Adipose tissue (tissue), 3 donors: ENCODE data around the gene TMPRSS3. TPM values are rescaled to one million over a fixed set of nuclear protein-coding genes. Genes with fewer than 3 reads are reported as not detected.

ENCODE experiments used
- H3K27ac ChIP-seq: one replicate; pipeline ENCODE4 v1.5.1; 2013; ENCODE audit warnings: low read depth, low read length
- WGBS, 3 donors: extraction: QIAGEN DNeasy Blood & Tissue Kit; methylation state at CpG; one replicate each; pipeline ENCODE4 v1.1.7; 2013; 5-methylcytosine and 5-hydroxymethylcytosine counted together
- polyA plus RNA-seq, 3 donors: library from polyadenylated mRNA; stranded (reverse); fragments of 200-250 nt; gene quantifications; one replicate each; pipeline ENCODE4 v1.2.3, GENCODE V29; 2013
- donor health status: healthy with polysubstance abuse.
- donor health status: Bipolar disorder and iron deficiency.
- donor health status: healthy.

The TMPRSS3 gene
- polyA plus RNA-seq, 3 donors = 0.45 to 2.0 (median 0.59) TPM

GRCh38 chr21:42366292-42367010 is 29.4 kb downstream of the TMPRSS3 start, which contains the start of gene TFF1:
Gene TFF1, minus strand, starts transcription at chr21:42366535. Its CDS starts 40 bp downstream, at chr21:42366495.
- 77 to 85% (median 82%) methylated on average over 19 of the region's 19 CpGs for WGBS, 3 donors

GRCh38 chr21:42365770-42366169 is 30.1 kb downstream of the TMPRSS3 start:
- WGBS, 3 donors = 72 to 76% (median 75%) methylated on average over 6 of the region's 6 CpGs
- H3K27ac ChIP-seq = no peak overlapping the region

More at GRCh38 chr21:42366292-42367010, 29.4 kb downstream of the TMPRSS3 start, which contains the start of gene TFF1:
- no peak within 1 kb of the TSS for H3K27ac ChIP-seq

GRCh38 chr21:42364304-42364865 is 31.5 kb downstream of the TMPRSS3 start:
- 61 to 79% (median 65%) methylated on average over 13 of the region's 13 CpGs for WGBS, 3 donors
- no peak overlapping the region for H3K27ac ChIP-seq

- H3K27ac ChIP-seq = no peak overlapping the region
- WGBS, 3 donors = 55 to 64% (median 58%) methylated on average over 8 of the region's 8 CpGs
These were observed 32.5 kb downstream of the TMPRSS3 start for GRCh38 chr21:42363312-42363711.

GRCh38 chr21:42362700-42363099 is 33.2 kb downstream of the TMPRSS3 start:
- WGBS, 3 donors = 65 to 75% (median 66%) methylated on average over 9 of the region's 9 CpGs
- no peak overlapping the region for H3K27ac ChIP-seq

- no peak overlapping the region for H3K27ac ChIP-seq
- WGBS, 3 donors = 62 to 75% (median 73%) methylated on average over 12 of the region's 12 CpGs
These were observed 33.7 kb downstream of the TMPRSS3 start for GRCh38 chr21:42362198-42362597.

- no peak overlapping the region for H3K27ac ChIP-seq
- 28 to 43% (median 36%) methylated on average over 7 of the region's 7 CpGs for WGBS, 3 donors
These were observed 34.6 kb downstream of the TMPRSS3 start for GRCh38 chr21:42361286-42361685.

- WGBS, 3 donors = 63 to 73% (median 70%) methylated on average over 2 of the region's 2 CpGs
These were observed 35.5 kb downstream of the TMPRSS3 start for GRCh38 chr21:42360317-42360716.

GRCh38 chr21:42358937-42359336 is 36.9 kb downstream of the TMPRSS3 start:
- H3K27ac ChIP-seq = no peak overlapping the region
- 84 to 87% (median 84%) methylated on average over 13 of the region's 13 CpGs for WGBS, 3 donors

More at GRCh38 chr21:42360317-42360716, 35.5 kb downstream of the TMPRSS3 start:
- H3K27ac ChIP-seq = no peak overlapping the region

GRCh38 chr21:42358261-42358660 is 37.6 kb downstream of the TMPRSS3 start:
- WGBS, 3 donors = 91 to 96% (median 93%) methylated on average over 12 of the region's 12 CpGs
- H3K27ac ChIP-seq = no peak overlapping the region

- WGBS, 3 donors = 52 to 68% (median 68%) methylated on average over 3 of the region's 3 CpGs
These were observed 38.5 kb downstream of the TMPRSS3 start for GRCh38 chr21:42357307-42357706.

GRCh38 chr21:42356650-42357049 is 39.2 kb downstream of the TMPRSS3 start:
- WGBS, 3 donors = 51 to 64% (median 53%) methylated on average over 6 of the region's 6 CpGs

More at GRCh38 chr21:42357307-42357706, 38.5 kb downstream of the TMPRSS3 start:
- H3K27ac ChIP-seq = no peak overlapping the region

GRCh38 chr21:42356046-42356445 is 39.8 kb downstream of the TMPRSS3 start:
- 82 to 90% (median 87%) methylated on average over 2 of the region's 2 CpGs for WGBS, 3 donors
- no peak overlapping the region for H3K27ac ChIP-seq

More at GRCh38 chr21:42356650-42357049, 39.2 kb downstream of the TMPRSS3 start:
- no peak overlapping the region for H3K27ac ChIP-seq

GRCh38 chr21:42353623-42354022 is 42.2 kb downstream of the TMPRSS3 start:
- H3K27ac ChIP-seq = no peak overlapping the region
- WGBS, 3 donors = 82 to 88% (median 83%) methylated on average over 5 of the region's 5 CpGs

- no peak overlapping the region for H3K27ac ChIP-seq
- 77 to 86% (median 86%) methylated on average over 14 of the region's 14 CpGs for WGBS, 3 donors
These were observed 43.3 kb downstream of the TMPRSS3 start for GRCh38 chr21:42352441-42353095.

- no peak overlapping the region for H3K27ac ChIP-seq
- 80 to 85% (median 82%) methylated on average over 8 to 11 of the region's 11 CpGs for WGBS, 3 donors
These were observed 44.0 kb downstream of the TMPRSS3 start for GRCh38 chr21:42351626-42352440.

GRCh38 chr21:42350927-42351426 is 44.9 kb downstream of the TMPRSS3 start, which contains the start of gene TFF2:
Gene TFF2, minus strand, starts transcription at chr21:42350994. Its CDS starts 37 bp downstream, at chr21:42350957.
- H3K27ac ChIP-seq = no peak within 1 kb of the TSS
- 52 to 78% (median 60%) methylated on average over 13 of the region's 13 CpGs for WGBS, 3 donors

GRCh38 chr21:42350318-42350910 is 45.4 kb downstream of the TMPRSS3 start:
- WGBS, 3 donors = 61 to 81% (median 67%) methylated on average over 11 of the region's 11 CpGs
- no peak overlapping the region for H3K27ac ChIP-seq
